ENCODE results near the gene GCN1. TPM values are rescaled to one million over a fixed set of nuclear protein-coding genes. Genes with fewer than 3 reads are reported as not detected.

Gene GCN1
- total and polyA plus RNA-seq, 10 of the 15 experiments (the other 5 are each of a cell fraction or from before 2014, with no cell fraction given) = 10.8 to 150 (median 58.3) TPM

DNA sequence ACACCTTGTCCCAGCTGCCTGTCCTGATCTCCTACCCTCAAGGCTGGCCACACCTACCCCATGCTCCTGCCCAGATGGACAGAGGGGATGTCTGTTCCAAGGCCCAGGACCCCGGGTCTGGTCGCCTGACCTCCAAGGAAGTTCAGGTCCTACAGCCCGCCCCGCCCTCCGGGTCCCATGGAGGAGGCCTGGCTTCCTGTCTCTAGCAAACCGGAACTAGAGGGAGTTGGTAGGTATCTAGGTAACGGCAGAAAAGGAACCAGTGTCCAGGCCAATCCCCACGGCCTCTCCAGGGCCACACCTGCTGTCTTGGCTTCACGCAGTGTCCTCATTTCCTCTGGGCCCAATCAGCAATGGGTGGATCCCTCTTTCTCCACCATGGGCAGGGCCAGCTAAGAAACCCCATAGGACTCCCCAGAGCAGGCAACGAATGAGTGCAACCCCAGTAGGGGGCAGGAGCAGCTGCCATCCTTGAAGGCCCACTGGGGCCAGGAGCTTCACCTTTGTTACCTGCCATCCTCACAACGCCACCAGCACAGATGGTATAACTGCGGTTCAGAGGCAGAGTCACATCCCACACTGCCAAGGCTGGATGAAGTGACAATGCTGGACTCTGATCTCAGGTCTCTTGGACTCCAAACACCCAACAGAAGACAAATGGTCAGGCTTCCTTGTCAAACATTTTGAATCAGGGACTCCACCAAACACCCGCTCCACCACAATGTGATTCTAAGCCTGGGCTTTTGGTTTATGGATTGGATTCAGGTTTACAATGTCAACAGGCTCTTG is 31.5 kb upstream of the GCN1 start:
- CTCF ChIA-PET = interaction anchor here (1.0 to 9.3 kb wide), 6 partner anchors 12 to 65 kb away, joined by 3 to 287 read pairs (median 38); partner anchors contain the start of genes PXN, RNU4-2 and RPLP0
- Histone ChIP-seq H3K4me3 (peak overlapping the region; percentile 26; the same call in 1 of the 2 replicates), H3K9ac (ENCODE audit: control insufficient read depth, insufficient read depth, low read length) (peak overlapping the region; percentile 49; the same call in 1 of the 2 replicates), H3K27ac (ENCODE audit: control insufficient read depth, insufficient read depth) (peak overlapping the region; percentile 62), H3K27me3 (replicated peaks in 1 of 2; ENCODE audit: control insufficient read depth in 2 of 2, insufficient read depth in 2 of 2, low read length in 1 of 2) (no peaks in the 10 kb centered on the region), H3K9me3 (replicated peaks; ENCODE audit: control insufficient read depth, insufficient read depth, low read length) (no peaks in the 10 kb centered on the region), H3K79me2 (ENCODE audit: control insufficient read depth, insufficient read depth, low read length) (no peaks in the 10 kb centered on the region), H3K4me2 (ENCODE audit: control insufficient read depth, insufficient read depth) (peak overlapping the region; percentile 69), H3K4me1 (ENCODE audit: control insufficient read depth, insufficient read depth, low read length) (peaks cover 31% of the 10 kb centered on the region), H4K20me1 (ENCODE audit: control insufficient read depth, insufficient read depth) (no peaks in the 10 kb centered on the region), H3K36me3 (ENCODE audit: control insufficient read depth in 2 of 2, insufficient read depth in 2 of 2, low read length in 1 of 2) (no peaks in the 10 kb centered on the region), H2AFZ (ENCODE audit: control insufficient read depth, low read depth, low read length) (peak overlapping the region; percentile 75)
- TF ChIP-seq MEF2B (IDR thresholded peaks at IDR 0.05; ENCODE audit: partially characterized antibody, poor library complexity, severe bottlenecking) (no peak), ZNF24 (IDR thresholded peaks at IDR 0.05) (no peak), TCF7 (IDR thresholded peaks at IDR 0.05; ENCODE audit: borderline replicate concordance) (no peak), STAT3 (IDR thresholded peaks at IDR 0.05; ENCODE audit: low read depth, low read length) (no peak), EGR1 (IDR thresholded peaks at IDR 0.05; ENCODE audit: borderline replicate concordance in 1 of 2, low read depth in 2 of 2, low read length in 2 of 2) (no peak), TARDBP (IDR thresholded peaks at IDR 0.05; ENCODE audit: borderline replicate concordance) (no peak), POLR2A (IDR thresholded peaks at IDR 0.05; ENCODE audit: low read depth, low read length) (peak; percentile 30; the same call in 1 of the 2 replicates), SP1 (IDR thresholded peaks at IDR 0.05; ENCODE audit: low read depth, low read length) (no peak), GABPA (IDR thresholded peaks at IDR 0.05; ENCODE audit: low read depth) (no peak), CTCF (IDR thresholded peaks at IDR 0.05 in 2 of 3, conservative IDR thresholded peaks at IDR 0.05 in 1 of 3; ENCODE audit: control insufficient read depth in 2 of 3, extremely low read depth in 1 of 3, insufficient read depth in 1 of 3, low read depth in 3 of 3, low read length in 3 of 3) (peak in 1 of 3 experiments; percentile 22; a peak in 1 of 6 replicates), PRDM15 (CRISPR knock-in tag; IDR thresholded peaks at IDR 0.05) (no peak), JUND (IDR thresholded peaks at IDR 0.05; ENCODE audit: low read depth, low read length) (no peak), ZNF384 (IDR thresholded peaks at IDR 0.05; ENCODE audit: borderline replicate concordance, low read depth, low read length) (no peak), YY1 (IDR thresholded peaks at IDR 0.05; ENCODE audit: low read depth, low read length) (0 out of 2 replicates have a peak, but pooled peaks have one; percentile 10), MEF2A (IDR thresholded peaks at IDR 0.05; ENCODE audit: insufficient read depth, low read depth, low read length) (no peak)
- TF ChIP-seq, protein P1, sequence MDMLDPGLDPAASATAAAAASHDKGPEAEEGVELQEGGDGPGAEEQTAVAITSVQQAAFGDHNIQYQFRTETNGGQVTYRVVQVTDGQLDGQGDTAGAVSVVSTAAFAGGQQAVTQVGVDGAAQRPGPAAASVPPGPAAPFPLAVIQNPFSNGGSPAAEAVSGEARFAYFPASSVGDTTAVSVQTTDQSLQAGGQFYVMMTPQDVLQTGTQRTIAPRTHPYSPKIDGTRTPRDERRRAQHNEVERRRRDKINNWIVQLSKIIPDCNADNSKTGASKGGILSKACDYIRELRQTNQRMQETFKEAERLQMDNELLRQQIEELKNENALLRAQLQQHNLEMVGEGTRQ (IDR thresholded peaks at IDR 0.05; ENCODE audit: borderline replicate concordance, low read depth, low read length) = no peak
- FAIRE-seq (peak; percentile 70), DNase-seq (ENCODE audit: low read depth, low spot score) (no peak), ATAC-seq (no peak)
- SMC1A ChIA-PET (ENCODE audit: uncharacterized antibody, unreplicated experiment) = interaction anchor here (2.6 to 8.5 kb wide), 4 partner anchors 12 to 65 kb away, joined by 26 to 152 read pairs (median 29); partner anchors contain the start of genes PXN, RNU4-2 and RPLP0
- intact Hi-C loops (cut with micrococcal nuclease; ENCODE audit: unreplicated experiment) = no loop called here
- BruUV-seq (replicated peaks) = no TSS peak
- POLR2A ChIA-PET = interaction anchor here (3.4 kb wide), 1 partner anchor 40 kb away, joined by 17 read pairs; the partner anchor contains the start of gene PXN
- in situ Hi-C loops (cut with MboI) = loop anchor here (10.0 kb wide), 1 partner anchor 49 kb away; no protein-coding TSS in a partner anchor
- RAD21 ChIA-PET (ENCODE audit: unreplicated experiment) = interaction anchor here (1.1 to 7.5 kb wide), 4 partner anchors 26 to 41 kb away, joined by 4 to 170 read pairs (median 5); partner anchors contain the start of genes PXN and RPLP0
- 44% methylated on average over 13 of the region's 13 CpGs for WGBS (ENCODE audit: insufficient coverage, insufficient replicate concordance, low lambda C conversion rate, missing lambda C conversion rate)
